ENCODE measurements around the gene WBP1L. TPM values are rescaled to one million over a fixed set of nuclear protein-coding genes. Genes with fewer than 3 reads are reported as not detected.

Gene WBP1L
- 63.5 and 63.8 TPM in 2 replicates for total RNA-seq

GRCh38 chr10:102743588-102744373 lies at the start of gene WBP1L:
TSS of gene WBP1L (plus strand) at chr10:102743948. CDS start at chr10:102744054, 106 bp downstream.

DNA sequence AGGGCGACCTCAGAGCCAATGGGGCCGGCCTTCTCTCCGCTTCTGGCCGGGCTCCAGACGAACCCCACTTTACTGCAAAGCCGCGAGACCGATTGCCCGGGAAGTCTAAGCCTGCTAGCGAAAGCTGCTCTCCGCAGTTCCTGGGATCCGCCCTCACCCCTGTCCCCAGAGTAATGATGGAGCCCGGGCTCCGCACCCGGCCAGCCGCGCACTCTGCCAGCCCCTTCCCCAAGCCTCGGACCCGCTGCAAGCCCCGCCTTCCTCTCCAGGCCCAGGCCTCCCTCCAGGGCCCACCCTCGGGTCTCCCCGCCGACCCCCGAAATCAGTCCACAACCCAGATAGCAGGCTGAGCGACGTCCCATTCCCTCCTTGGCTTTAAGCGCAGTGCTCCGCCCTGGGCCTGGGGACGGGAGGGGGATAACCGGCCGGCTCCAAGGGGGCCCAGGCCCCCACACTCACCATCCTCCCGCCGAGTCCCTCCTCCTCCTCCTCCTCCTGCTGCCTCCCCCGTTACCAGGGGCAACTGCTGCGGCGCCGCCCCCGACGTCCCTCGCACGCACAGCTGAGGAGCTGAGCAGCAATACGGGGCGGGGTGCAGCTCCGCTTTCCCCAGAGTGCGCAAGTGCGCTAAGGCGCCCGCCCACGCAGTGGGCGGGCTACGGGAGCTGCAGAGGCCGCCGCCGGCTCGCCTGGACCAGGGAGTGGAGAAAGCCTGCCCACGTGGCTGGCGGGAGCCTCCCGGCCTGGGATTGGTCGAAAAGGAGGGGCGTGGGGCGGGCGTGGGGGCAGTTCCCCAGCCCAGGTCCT lies 29.7 kb upstream of the WBP1L start, which contains the start of gene ARL3:
Gene ARL3, minus strand, starts transcription at position 584 of the 807 bp plus-strand sequence. Its CDS starts 122 bp downstream, at position 462.

GRCh38 chr10:102714621-102715455 lies 28.9 kb upstream of the WBP1L start, which contains the start of gene SFXN2:
TSS of gene SFXN2 (plus strand) at chr10:102714636. CDS start at chr10:102726637, 12,001 bp downstream.

DNA sequence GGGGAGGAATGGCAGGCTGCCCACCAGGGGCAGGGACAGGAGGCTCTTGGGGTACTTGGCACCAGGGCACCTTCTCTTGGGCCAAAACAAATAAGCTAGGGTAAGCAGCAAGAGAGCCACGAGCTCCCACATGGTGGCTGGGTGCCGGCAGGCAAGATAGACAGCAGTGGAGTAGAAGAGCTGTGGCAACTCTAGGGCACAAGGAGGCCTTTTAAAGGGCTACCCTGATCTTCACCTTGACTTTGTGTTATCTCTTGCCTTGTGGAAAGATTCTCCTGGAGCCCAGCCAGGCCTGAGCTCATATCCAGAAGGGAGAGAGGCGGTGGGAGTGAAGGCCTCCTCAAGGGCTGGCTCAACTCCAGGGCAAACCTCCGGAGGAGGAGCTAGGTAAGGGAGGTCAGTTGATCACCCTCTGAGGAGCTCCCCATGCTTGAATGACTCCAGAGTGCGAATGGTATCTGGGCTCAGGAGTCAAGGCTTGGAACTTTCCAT lies 93.5 kb downstream of the WBP1L start, which contains the start of gene CYP17A1:
Gene CYP17A1, minus strand, starts transcription at position 184 of the 492 bp plus-strand sequence. Its CDS starts 52 bp downstream, at position 132.

Other genes with a start within 250 kb of the WBP1L start
- 146 and 170 TPM in 2 replicates for gene ACTR1A, start 241.2 kb upstream of the WBP1L start, total RNA-seq
- 1.6 and 2.9 TPM in 2 replicates for gene SUFU, start 240.0 kb upstream of the WBP1L start, total RNA-seq
- gene TRIM8, start 99.5 kb upstream of the WBP1L start, total RNA-seq, result 70.0 and 95.4 TPM in 2 replicates
- gene ARL3, start 29.6 kb upstream of the WBP1L start, total RNA-seq, result 9.6 and 9.7 TPM in 2 replicates
- 3.6 and 3.7 TPM in 2 replicates for gene SFXN2, start 29.3 kb upstream of the WBP1L start, total RNA-seq
- not detected in 2 replicates for gene CYP17A1, start 93.5 kb downstream of the WBP1L start, total RNA-seq
- 11.5 and 13.6 TPM in 2 replicates for gene BORCS7, start 110.3 kb downstream of the WBP1L start, total RNA-seq
- 8.2 and 9.8 TPM in 2 replicates for gene AS3MT, start 125.5 kb downstream of the WBP1L start, total RNA-seq
- gene CNNM2, start 174.3 kb downstream of the WBP1L start, total RNA-seq, result 5.5 and 7.2 TPM in 2 replicates

Data from aortic smooth muscle cell (primary cell).